K562 (cell line): ENCODE measurements around the gene AIDA.

Experiments
- BCL6 ChIP-seq: fragments of 250-450 bp; sonication (Bioruptor Pico); IDR thresholded peaks from 2 replicates; pipeline ENCODE4 v1.4.0; 2020
- CHD1 ChIP-seq: fragments of 200-600 bp; sonication (generic); IDR thresholded peaks from one replicate; pipeline ENCODE4 v1.6.1; 2012; ENCODE audit warnings: mild to moderate bottlenecking, moderate library complexity, low read length, inconsistent platforms
- ELF4 ChIP-seq: fragments of 450-650 bp; formaldehyde crosslinking; IDR thresholded peaks from 2 replicates; pipeline ENCODE4 v1.4.0; 2022; ENCODE audit warnings: missing genetic modification characterization
- GABPA ChIP-seq: fragments of 200-800 bp; sonication (Bioruptor generic); conservative IDR thresholded peaks from 2 replicates; pipeline ENCODE4 v1.6.1; 2016; ENCODE audit warnings: low read depth, missing genetic modification characterization, missing compliant biosample characterization
- KDM4B ChIP-seq, 2 experiments: fragments of 450-650 bp in 1 of 2; sonication (generic) in 1 of 2; IDR thresholded peaks; 2 replicates each; pipeline ENCODE4 v1.6.1; 2016 to 2017; ENCODE audit warnings: borderline replicate concordance in 2 of 2, antibody characterized with exemption in 1 of 2, low read depth in 1 of 2, mild to moderate bottlenecking in 1 of 2
- NBN ChIP-seq: fragments of 450-650 bp; IDR thresholded peaks from 2 replicates; pipeline ENCODE4 v1.6.1; 2016; ENCODE audit warnings: low read depth, mild to moderate bottlenecking
- TEAD2 ChIP-seq: fragments of 450-650 bp; IDR thresholded peaks from 2 replicates; pipeline ENCODE4 v1.6.1; 2016; ENCODE audit warnings: missing genetic modification characterization, control low read depth, missing compliant biosample characterization
- ZBTB7A ChIP-seq: IDR thresholded peaks from 2 replicates; pipeline ENCODE4 v1.6.1; 2011; ENCODE audit warnings: low read depth, mild to moderate bottlenecking, low read length, moderate library complexity, borderline replicate concordance; ENCODE audit not compliant: control insufficient read depth
- ZNF316 ChIP-seq: fragments of 450-650 bp; IDR thresholded peaks from 2 replicates; pipeline ENCODE4 v1.6.1; 2016
- ZNF431 ChIP-seq: sonication (generic); formaldehyde crosslinking; IDR thresholded peaks from 2 replicates; pipeline ENCODE4 v1.8.0; 2022; ENCODE audit warnings: mild to moderate bottlenecking, missing genetic modification reagents
- TF ChIP-seq, protein P1 (sequence below), 2 experiments: fragments of 450-650 bp; IDR thresholded peaks; 2 replicates each; pipeline ENCODE4 v1.6.1; 2016
- TF ChIP-seq, protein P2 (sequence below), 3 experiments: IDR thresholded peaks in 2 of 3; conservative IDR thresholded peaks in 1 of 3; 2 replicates each; pipeline ENCODE4 v1.5.1; 2011 to 2012; ENCODE audit warnings: low read length in 3 of 3, mild to moderate bottlenecking in 3 of 3, control low read depth in 2 of 3, improper control_type of control experiment in 1 of 3, inconsistent platforms in 1 of 3, low read depth in 1 of 3, mixed read lengths in 1 of 3, moderate library complexity in 1 of 3; ENCODE audit not compliant: insufficient read depth in 2 of 3

DNA sequence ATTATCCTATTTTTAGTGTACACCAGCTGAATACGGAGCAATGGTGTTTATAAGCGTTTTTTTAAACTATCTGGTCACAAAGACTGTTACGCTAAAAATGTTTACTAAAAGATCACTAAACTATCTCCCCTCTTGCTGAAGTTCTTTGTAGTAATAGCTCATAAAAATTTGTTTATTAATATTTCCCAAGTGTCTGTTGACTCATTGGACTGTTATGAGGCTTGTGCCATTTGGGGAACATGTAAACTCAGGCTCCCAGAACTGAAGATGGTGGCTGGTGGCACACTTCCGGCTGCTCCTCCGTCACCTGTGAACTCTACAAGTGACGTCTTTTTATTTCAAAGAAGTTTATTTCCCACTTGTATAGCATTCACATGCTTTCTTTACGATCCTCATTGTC is 46.3 kb downstream of the AIDA start:
- TF ChIP-seq TEAD2 (no peak), ZNF316 (no peak), ELF4 (CRISPR knock-in tag) (no peak), CHD1 (no peak), KDM4B (IDR thresholded peaks at IDR 0.05; ENCODE audit: borderline replicate concordance in 2 of 2, low read depth in 1 of 2) (no peak), BCL6 (CRISPR knock-in tag) (no peak), NBN (no peak), ZBTB7A (no peak), ZNF431 (CRISPR knock-in tag) (no peak), GABPA (tag) (no peak)
- TF ChIP-seq, protein P1, sequence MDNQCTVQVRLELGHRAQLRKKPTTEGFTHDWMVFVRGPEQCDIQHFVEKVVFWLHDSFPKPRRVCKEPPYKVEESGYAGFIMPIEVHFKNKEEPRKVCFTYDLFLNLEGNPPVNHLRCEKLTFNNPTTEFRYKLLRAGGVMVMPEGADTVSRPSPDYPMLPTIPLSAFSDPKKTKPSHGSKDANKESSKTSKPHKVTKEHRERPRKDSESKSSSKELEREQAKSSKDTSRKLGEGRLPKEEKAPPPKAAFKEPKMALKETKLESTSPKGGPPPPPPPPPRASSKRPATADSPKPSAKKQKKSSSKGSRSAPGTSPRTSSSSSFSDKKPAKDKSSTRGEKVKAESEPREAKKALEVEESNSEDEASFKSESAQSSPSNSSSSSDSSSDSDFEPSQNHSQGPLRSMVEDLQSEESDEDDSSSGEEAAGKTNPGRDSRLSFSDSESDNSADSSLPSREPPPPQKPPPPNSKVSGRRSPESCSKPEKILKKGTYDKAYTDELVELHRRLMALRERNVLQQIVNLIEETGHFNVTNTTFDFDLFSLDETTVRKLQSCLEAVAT (IDR thresholded peaks at IDR 0.05), result no peak
- TF ChIP-seq, protein P2, sequence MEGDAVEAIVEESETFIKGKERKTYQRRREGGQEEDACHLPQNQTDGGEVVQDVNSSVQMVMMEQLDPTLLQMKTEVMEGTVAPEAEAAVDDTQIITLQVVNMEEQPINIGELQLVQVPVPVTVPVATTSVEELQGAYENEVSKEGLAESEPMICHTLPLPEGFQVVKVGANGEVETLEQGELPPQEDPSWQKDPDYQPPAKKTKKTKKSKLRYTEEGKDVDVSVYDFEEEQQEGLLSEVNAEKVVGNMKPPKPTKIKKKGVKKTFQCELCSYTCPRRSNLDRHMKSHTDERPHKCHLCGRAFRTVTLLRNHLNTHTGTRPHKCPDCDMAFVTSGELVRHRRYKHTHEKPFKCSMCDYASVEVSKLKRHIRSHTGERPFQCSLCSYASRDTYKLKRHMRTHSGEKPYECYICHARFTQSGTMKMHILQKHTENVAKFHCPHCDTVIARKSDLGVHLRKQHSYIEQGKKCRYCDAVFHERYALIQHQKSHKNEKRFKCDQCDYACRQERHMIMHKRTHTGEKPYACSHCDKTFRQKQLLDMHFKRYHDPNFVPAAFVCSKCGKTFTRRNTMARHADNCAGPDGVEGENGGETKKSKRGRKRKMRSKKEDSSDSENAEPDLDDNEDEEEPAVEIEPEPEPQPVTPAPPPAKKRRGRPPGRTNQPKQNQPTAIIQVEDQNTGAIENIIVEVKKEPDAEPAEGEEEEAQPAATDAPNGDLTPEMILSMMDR (IDR thresholded peaks at IDR 0.05 in 2 of 3, conservative IDR thresholded peaks at IDR 0.05 in 1 of 3; ENCODE audit: insufficient read depth in 2 of 3, low read depth in 1 of 3, low read length in 3 of 3), result no peak
